Islet precursor cell (in vitro differentiated cells): ENCODE results near the gene EXOC4.

ENCODE experiments used
- DNase-seq: peaks from one replicate; pipeline ENCODE4 v3.0.0-alpha.2; 2018

EXOC4 gene

DNA sequence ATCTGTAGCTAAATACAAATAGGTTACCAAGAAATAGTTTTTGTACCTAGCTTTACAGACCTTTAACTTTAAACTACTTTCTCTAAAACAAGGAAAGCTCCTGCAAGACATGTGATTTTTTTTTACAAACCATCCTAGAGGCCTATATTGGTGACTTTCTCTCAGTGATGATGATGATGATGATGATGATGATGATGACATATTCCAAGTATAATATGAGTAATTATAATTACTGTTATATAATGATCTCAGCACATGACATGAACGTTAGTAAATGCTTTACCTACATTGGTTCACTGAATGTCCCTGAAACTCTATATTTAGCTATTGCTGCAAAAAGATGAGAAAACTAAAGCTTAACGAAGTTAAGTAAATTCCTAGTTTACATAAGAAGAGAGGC, 766.4 kb downstream of the EXOC4 start:
- no peak for DNase-seq

GRCh38 chr7:134021836-134022235, 769.0 kb downstream of the EXOC4 start:
- DNase-seq = no peak

DNA sequence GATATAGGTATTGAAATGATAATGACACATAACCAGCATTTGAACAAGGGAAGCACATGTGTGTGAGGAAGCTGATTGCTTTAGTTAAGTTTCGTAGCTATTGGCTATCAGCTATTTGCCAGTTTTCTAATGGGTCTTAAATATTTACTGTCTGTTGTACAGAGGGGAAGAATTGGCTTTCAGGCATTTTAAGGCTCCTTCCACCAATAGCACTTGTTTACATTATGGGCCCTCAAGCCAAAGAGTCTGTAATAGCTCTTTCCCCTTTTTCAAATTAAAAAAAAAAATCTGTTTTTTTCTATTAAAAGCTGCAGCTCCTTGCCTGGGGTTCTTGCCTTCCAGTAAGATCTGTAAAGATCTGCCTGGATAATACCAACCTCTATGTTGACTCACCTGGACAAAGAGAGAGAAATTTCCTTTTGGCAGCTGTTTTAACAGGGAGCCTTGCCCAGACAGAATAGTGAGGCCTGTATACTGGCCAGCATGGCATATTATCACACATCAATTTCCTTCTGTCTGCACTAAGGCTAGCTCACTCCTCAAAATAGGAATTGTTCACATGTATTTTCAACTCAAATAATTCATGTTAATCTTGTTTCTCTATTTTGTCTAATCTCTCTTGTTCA, 769.5 kb downstream of the EXOC4 start:
- DNase-seq = no peak

GRCh38 chr7:134024739-134025138, 771.9 kb downstream of the EXOC4 start:
- DNase-seq = no peak

DNA sequence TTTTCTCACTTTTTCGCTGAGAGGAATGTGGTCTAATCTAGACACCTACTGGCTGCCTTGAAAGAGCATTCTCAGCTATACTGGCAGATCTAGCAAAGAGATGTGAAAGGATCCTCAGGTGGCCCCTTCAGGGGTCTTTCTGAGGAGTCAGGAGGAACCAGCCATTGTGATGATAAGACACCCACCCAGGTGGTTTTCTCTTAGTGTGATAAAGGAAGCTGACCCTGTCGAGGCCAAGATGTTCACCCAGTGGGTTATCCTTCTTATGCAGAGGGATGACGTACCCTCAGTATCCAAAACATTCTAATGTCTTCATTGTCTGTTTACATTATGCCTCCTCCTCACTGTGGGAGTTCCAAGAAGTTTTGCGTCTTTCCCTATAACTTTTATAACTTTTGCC, 776.0 kb downstream of the EXOC4 start:
- DNase-seq = no peak

GRCh38 chr7:134029743-134030142, 776.9 kb downstream of the EXOC4 start:
- DNase-seq = no peak

DNA sequence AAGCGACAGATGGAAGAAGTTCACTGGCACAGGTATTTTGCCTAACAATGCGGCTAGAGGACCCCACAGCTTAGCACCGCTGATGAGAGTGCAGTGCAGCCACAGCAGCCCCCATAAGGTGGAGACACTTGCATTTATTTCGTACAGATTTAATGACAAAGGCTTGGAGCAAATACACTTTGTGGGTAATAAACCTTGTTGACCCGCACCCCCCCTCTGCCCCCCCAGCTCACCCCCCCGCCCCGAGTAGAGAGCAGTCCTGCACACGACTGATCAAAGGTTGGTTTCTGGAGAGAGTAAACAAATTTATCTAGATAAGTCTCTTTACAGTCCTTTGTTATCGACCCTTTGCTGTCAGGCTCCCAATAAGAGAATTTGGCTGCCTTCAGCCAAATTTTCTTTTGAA, 777.6 kb downstream of the EXOC4 start:
- DNase-seq = no peak

DNA sequence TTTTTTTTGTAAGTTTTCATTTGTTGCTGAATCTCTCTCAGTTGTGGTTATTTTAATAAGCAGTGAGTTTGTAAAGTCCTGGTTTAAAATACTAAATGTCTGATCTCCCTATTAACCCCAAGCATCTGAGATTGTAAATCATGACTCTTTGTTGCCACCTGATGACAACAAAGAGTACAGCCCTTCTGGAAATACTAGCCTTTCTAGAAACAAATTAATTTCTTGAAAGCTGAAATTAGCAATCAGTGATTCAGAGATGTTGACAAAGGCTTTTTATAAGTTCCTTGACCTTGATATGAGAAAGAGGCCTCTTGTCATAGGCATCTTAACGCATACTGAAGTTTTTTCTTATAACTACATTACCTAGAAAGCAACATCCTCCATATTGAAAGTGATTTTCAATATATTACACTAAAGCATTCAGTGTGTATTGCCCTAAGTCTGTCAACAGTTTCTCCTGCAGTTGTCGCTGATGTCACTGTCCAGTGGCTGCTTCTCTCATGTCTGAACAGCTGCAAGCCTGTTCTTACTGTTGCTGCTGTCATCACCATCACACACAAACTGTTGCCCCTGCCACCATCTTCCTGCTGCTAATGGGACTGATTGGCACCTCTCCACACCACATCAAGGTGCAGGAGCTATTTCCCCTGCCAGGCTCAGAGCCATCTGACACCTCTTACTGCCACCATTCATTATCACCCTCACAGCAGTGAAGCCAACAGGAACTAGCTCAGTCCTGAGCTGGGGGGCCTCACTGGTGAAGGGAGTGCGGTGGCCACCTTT, 779.1 kb downstream of the EXOC4 start:
- DNase-seq = no peak

- DNase-seq = no peak
Measured at GRCh38 chr7:134034652-134035051, 781.8 kb downstream of the EXOC4 start.

GRCh38 chr7:134037991-134038390, 785.1 kb downstream of the EXOC4 start:
- no peak for DNase-seq

- no peak for DNase-seq
Measured at GRCh38 chr7:134040988-134041387, 788.1 kb downstream of the EXOC4 start.

- DNase-seq = no peak
Measured at GRCh38 chr7:134041477-134041876, 788.6 kb downstream of the EXOC4 start.

DNA sequence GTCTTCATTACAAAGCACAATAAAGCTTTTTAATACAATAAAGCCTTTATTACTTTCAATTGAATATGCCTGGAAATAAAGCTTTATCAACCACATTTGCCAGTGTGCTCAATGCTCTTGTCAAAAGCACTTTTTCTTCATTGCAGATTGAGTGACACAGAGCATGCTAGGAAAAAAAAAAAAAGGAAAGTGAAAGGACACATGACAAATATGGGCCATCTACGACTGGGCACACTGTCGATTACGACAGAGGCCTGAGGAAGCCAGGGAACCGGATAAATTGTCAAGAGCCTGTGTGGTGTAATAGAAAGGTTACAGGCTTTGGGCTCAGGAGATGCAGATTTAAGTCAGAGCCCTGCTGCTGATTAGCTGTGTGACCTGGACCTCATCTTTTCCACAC, 789.4 kb downstream of the EXOC4 start:
- DNase-seq = no peak

DNA sequence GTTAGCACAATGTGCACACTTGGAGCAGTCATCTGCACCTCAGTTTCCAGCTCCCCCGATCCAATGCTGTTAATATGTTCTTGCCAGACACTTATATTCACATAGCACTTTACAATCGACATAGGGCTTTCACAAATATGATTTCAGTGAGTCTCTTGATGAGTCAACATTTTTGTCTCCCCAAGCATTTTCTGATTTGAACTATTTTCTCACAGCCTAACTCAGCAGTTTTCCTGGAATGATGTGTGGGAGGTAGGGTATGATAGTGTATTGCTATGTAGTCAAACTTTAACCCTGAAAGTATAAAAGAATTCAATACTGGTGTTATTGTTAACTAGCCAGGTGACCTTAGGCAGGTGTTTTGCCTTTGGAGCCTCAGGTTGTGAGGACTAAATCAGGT, 791.8 kb downstream of the EXOC4 start:
- no peak for DNase-seq

GRCh38 chr7:134045716-134046115, 792.8 kb downstream of the EXOC4 start:
- DNase-seq = no peak

DNA sequence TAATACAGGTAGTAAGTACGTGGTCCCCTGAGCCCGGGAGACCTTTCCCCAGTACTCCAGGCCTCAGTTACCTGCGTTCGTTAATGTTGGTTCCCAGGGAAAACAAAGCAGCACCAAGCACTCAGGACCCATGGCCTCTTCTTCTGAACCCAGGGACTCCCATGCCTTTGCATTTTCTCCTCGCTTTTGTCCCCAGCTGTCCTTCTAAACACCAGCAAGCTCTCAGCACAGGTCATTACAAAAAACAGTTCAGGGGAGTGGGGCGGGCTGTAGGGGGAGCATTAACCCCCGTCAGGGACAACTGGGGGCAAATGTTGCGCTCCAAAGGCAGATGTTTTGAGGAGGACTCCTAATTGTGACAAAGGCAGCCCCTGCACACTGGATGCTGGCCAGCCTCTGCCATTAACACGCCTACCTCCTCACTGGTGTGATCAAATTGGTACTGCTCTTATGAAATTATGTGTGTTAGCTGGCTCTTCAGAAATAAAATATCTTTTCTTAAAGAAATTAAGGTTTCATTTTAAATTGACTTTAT, 793.8 kb downstream of the EXOC4 start:
- no peak for DNase-seq

DNA sequence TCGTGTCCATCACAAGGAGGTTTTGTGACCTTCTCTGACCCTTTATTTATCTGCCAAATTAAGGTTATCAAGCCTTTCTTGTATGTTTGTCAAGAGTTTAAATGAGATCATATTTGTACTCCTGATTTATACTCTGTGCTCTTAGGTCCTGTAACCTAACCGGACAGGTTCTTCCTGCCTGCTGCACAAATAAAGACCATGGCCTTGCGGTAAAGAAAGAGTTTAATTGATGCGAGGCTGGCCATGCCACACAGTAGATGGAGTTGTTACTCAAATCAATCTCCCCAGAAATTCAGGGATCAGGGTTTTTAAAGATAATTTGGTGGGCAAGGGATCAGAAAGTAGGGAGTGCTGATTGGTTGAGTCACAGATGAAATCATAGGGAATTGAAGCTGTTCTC, 794.8 kb downstream of the EXOC4 start:
- no peak for DNase-seq

DNA sequence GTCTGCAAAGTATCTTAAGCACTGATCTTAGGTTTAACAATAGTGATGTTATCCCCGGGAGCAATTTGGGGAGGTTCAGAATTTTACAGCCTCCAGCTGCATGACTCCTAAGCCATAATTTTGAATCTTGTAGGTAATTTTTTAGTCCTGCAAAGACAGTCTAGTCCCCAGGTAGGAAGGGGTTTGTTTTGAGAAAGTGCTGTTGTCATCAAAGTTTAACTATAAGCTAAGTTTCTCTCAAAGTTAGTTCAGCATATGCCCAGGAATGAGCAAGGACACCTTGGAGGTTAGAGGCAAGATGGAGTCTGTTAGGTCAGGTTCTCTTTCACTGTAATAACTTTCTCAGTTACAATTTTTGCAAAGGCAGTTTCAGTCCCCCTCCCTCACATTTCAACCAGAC, 795.3 kb downstream of the EXOC4 start:
- DNase-seq = no peak

DNA sequence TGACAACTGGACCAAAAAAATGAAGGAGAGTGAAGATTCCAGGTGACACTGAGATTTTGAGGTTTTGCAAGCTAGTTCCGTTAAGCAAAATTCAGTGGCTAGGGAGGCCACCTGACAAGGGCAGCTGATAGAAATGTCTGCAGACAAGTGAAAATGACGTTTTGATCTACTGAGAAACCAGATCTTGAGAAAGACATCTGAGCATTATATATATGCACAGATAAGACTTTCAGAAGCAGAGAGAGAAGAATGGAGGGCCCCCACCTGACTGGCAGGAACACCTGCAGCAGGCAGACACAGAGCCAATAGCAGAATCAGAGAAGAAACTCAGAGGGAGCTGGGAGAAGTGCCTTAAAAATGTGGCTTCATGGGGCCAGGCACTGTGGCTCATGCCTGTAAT, 798.1 kb downstream of the EXOC4 start:
- no peak for DNase-seq

- DNase-seq = no peak
Measured at GRCh38 chr7:134056816-134057215, 803.9 kb downstream of the EXOC4 start.

GRCh38 chr7:134058521-134058920, 805.6 kb downstream of the EXOC4 start:
- DNase-seq = no peak

GRCh38 chr7:134058980-134059379, 806.1 kb downstream of the EXOC4 start:
- peak; percentile 59 for DNase-seq

GRCh38 chr7:134059921-134060320, 807.0 kb downstream of the EXOC4 start:
- no peak for DNase-seq

DNA sequence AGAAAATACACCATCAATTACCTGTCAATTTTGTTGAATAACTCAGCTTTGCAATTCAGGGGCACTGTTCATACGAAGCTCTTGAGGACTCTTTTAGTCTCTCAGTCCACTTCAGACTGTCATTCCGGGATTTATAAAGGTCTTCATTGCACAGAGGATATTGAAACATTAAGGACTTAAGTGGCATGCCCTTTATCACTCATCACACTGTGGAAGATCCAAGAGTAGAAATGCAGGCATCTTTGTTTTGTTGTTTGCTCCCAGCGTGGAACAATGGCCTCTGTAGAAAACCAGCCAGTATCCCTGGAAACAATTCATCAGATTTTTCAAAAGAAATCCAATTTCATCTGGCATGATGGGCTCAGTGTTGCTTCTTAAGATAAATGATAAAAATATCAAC, 808.0 kb downstream of the EXOC4 start:
- peak; percentile 9 for DNase-seq

GRCh38 chr7:134062460-134062859, 809.6 kb downstream of the EXOC4 start:
- no peak for DNase-seq
